ENCODE data around the gene TMEM72. TPM values are rescaled to one million over a fixed set of nuclear protein-coding genes. Genes with fewer than 3 reads are reported as not detected.

Gene TMEM72
- total and polyA plus RNA-seq, 2 of the 13 experiments (the other 11 are each of a cell fraction or from before 2014, with no cell fraction given): 0.04 TPM; not detected in 1

DNA sequence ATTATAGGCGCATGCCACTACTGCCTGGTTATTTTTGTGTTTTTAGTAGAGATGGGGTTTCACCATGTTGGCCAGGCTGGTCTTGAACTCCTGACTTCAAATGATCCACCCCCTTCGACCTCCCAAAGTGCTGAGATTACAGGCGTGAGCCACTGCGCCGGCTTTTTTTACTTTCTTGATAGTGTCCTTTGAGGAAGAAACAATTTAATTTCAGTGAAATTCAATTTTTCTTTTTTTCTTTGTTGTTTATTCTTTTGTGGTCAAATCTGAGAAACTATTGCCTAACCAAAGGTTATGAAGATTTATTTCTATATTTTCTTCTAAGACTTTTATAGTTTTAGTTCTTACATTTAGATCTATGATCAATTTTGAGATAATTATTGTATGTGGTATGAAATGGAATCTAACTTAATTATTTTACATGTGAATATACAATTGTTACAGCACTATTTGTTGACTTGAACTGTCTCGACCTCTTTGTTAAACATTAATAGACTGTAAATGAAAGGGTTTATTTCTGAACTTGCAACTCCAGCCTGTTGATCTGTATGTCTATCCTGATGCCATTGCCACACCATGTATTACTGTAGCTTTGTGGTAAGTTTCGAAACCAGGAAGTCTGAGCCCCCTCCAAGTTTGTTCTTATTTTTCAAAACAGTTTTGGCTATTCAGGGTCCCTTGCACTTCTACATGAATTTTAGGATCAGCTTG, 28.7 kb downstream of the TMEM72 start (continued):
- TF ChIP-seq, protein P1, sequence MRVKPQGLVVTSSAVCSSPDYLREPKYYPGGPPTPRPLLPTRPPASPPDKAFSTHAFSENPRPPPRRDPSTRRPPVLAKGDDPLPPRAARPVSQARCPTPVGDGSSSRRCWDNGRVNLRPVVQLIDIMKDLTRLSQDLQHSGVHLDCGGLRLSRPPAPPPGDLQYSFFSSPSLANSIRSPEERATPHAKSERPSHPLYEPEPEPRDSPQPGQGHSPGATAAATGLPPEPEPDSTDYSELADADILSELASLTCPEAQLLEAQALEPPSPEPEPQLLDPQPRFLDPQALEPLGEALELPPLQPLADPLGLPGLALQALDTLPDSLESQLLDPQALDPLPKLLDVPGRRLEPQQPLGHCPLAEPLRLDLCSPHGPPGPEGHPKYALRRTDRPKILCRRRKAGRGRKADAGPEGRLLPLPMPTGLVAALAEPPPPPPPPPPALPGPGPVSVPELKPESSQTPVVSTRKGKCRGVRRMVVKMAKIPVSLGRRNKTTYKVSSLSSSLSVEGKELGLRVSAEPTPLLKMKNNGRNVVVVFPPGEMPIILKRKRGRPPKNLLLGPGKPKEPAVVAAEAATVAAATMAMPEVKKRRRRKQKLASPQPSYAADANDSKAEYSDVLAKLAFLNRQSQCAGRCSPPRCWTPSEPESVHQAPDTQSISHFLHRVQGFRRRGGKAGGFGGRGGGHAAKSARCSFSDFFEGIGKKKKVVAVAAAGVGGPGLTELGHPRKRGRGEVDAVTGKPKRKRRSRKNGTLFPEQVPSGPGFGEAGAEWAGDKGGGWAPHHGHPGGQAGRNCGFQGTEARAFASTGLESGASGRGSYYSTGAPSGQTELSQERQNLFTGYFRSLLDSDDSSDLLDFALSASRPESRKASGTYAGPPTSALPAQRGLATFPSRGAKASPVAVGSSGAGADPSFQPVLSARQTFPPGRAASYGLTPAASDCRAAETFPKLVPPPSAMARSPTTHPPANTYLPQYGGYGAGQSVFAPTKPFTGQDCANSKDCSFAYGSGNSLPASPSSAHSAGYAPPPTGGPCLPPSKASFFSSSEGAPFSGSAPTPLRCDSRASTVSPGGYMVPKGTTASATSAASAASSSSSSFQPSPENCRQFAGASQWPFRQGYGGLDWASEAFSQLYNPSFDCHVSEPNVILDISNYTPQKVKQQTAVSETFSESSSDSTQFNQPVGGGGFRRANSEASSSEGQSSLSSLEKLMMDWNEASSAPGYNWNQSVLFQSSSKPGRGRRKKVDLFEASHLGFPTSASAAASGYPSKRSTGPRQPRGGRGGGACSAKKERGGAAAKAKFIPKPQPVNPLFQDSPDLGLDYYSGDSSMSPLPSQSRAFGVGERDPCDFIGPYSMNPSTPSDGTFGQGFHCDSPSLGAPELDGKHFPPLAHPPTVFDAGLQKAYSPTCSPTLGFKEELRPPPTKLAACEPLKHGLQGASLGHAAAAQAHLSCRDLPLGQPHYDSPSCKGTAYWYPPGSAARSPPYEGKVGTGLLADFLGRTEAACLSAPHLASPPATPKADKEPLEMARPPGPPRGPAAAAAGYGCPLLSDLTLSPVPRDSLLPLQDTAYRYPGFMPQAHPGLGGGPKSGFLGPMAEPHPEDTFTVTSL (CRISPR knock-in tag; IDR thresholded peaks at IDR 0.05; ENCODE audit: borderline replicate concordance): peak; percentile 58; the same call in 1 of the 2 replicates
- TF ChIP-seq ASH2L (IDR thresholded peaks at IDR 0.05; ENCODE audit: insufficient read length, low read depth, low read length) (peak; percentile 27), ZNF780A (CRISPR knock-in tag; IDR thresholded peaks at IDR 0.05) (no peak), ZNF496 (CRISPR knock-in tag; IDR thresholded peaks at IDR 0.05; ENCODE audit: insufficient replicate concordance) (no peak), CEBPG (CRISPR knock-in tag; IDR thresholded peaks at IDR 0.05) (peak; percentile 91), SALL1 (CRISPR knock-in tag; IDR thresholded peaks at IDR 0.05) (peak; percentile 34; the same call in 1 of the 2 replicates), MIXL1 (CRISPR knock-in tag; IDR thresholded peaks at IDR 0.05) (peak; percentile 68; the same call in 1 of the 2 replicates), TCF7 (IDR thresholded peaks at IDR 0.05; ENCODE audit: low read depth) (no peak), MAFK (conservative IDR thresholded peaks at IDR 0.05 in 1 of 2, IDR thresholded peaks at IDR 0.05 in 1 of 2; ENCODE audit: low read length in 2 of 2) (no peak), CHD2 (IDR thresholded peaks at IDR 0.05; ENCODE audit: low read depth, low read length) (no peak), NR2F2 (IDR thresholded peaks at IDR 0.05; ENCODE audit: borderline replicate concordance, low read depth) (peak; percentile 72), ZSCAN9 (CRISPR knock-in tag; IDR thresholded peaks at IDR 0.05; ENCODE audit: borderline replicate concordance) (peak; percentile 68; the same call in 1 of the 2 replicates), CHD4 (IDR thresholded peaks at IDR 0.05; ENCODE audit: borderline replicate concordance, low read length) (peak; percentile 93), RCOR2 (CRISPR knock-in tag; IDR thresholded peaks at IDR 0.05) (0 out of 2 replicates have a peak, but pooled peaks have one; percentile 25)
- TF ChIP-seq, protein P2, sequence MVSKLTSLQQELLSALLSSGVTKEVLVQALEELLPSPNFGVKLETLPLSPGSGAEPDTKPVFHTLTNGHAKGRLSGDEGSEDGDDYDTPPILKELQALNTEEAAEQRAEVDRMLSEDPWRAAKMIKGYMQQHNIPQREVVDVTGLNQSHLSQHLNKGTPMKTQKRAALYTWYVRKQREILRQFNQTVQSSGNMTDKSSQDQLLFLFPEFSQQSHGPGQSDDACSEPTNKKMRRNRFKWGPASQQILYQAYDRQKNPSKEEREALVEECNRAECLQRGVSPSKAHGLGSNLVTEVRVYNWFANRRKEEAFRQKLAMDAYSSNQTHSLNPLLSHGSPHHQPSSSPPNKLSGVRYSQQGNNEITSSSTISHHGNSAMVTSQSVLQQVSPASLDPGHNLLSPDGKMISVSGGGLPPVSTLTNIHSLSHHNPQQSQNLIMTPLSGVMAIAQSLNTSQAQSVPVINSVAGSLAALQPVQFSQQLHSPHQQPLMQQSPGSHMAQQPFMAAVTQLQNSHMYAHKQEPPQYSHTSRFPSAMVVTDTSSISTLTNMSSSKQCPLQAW (CRISPR knock-in tag; IDR thresholded peaks at IDR 0.05): peak; percentile 85
- TF ChIP-seq, protein P3, sequence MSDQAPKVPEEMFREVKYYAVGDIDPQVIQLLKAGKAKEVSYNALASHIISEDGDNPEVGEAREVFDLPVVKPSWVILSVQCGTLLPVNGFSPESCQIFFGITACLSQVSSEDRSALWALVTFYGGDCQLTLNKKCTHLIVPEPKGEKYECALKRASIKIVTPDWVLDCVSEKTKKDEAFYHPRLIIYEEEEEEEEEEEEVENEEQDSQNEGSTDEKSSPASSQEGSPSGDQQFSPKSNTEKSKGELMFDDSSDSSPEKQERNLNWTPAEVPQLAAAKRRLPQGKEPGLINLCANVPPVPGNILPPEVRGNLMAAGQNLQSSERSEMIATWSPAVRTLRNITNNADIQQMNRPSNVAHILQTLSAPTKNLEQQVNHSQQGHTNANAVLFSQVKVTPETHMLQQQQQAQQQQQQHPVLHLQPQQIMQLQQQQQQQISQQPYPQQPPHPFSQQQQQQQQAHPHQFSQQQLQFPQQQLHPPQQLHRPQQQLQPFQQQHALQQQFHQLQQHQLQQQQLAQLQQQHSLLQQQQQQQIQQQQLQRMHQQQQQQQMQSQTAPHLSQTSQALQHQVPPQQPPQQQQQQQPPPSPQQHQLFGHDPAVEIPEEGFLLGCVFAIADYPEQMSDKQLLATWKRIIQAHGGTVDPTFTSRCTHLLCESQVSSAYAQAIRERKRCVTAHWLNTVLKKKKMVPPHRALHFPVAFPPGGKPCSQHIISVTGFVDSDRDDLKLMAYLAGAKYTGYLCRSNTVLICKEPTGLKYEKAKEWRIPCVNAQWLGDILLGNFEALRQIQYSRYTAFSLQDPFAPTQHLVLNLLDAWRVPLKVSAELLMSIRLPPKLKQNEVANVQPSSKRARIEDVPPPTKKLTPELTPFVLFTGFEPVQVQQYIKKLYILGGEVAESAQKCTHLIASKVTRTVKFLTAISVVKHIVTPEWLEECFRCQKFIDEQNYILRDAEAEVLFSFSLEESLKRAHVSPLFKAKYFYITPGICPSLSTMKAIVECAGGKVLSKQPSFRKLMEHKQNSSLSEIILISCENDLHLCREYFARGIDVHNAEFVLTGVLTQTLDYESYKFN (CRISPR knock-in tag; conservative IDR thresholded peaks at IDR 0.05): peak; percentile 85
- TF ChIP-seq, protein P4, sequence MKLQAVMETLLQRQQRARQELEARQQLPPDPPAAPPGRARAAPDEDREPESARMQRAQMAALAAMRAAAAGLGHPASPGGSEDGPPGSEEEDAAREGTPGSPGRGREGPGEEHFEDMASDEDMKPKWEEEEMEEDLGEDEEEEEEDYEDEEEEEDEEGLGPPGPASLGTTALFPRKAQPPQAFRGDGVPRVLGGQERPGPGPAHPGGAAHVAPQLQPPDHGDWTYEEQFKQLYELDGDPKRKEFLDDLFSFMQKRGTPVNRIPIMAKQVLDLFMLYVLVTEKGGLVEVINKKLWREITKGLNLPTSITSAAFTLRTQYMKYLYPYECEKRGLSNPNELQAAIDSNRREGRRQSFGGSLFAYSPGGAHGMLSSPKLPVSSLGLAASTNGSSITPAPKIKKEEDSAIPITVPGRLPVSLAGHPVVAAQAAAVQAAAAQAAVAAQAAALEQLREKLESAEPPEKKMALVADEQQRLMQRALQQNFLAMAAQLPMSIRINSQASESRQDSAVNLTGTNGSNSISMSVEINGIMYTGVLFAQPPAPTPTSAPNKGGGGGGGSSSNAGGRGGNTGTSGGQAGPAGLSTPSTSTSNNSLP (IDR thresholded peaks at IDR 0.05; ENCODE audit: low read depth, low read length): peak; percentile 86
